Gastroesophageal sphincter (tissue), 3 donors: Measurements from ENCODE around the gene SLC15A5.

Experiments used
- CTCF ChIP-seq, 4 experiments: fragments of 200-600 bp in 2 of 4; fragments of 450-650 bp in 2 of 4; sonication (generic) in 1 of 4; IDR thresholded peaks; one replicate each; pipeline ENCODE4 v1.5.1; 2017 to 2019; ENCODE audit warnings: antibody characterized with exemption in 4 of 4, mild to moderate bottlenecking in 2 of 4, moderate library complexity in 2 of 4
- POLR2AphosphoS5 ChIP-seq: sonication (generic); formaldehyde crosslinking; IDR thresholded peaks from one replicate; pipeline ENCODE4 v1.6.1; 2017; ENCODE audit warnings: antibody characterized with exemption

GRCh38 chr12:16246264-16246663 is 31.2 kb downstream of the SLC15A5 start:
- TF ChIP-seq CTCF (IDR thresholded peaks at IDR 0.05) (no peak), POLR2AphosphoS5 (no peak)
